HepG2 (cell line): ENCODE results near the gene MED12L. TPM values are rescaled to one million over a fixed set of nuclear protein-coding genes. Genes with fewer than 3 reads are reported as not detected.

Source experiments
- ATAC-seq: fragments of 200-7000 bp; cut with Tn5 transposase; 3 replicates; pipeline ENCODE4 v1.9.1; 2020; ENCODE audit warnings: mild to moderate bottlenecking, moderate library complexity
- BruUV-seq: library from RNA; stranded (reverse); fragments of 400-500 nt; replicated peaks from 2 replicates; lab custom pipeline; 2021; lab: Mats Ljungman, UMichigan
- CTCF ChIA-PET: fragments of 300-600 bp; formaldehyde crosslinking; extraction: SDS; loops from one replicate; lab custom pipeline; 2021; ENCODE audit warnings: low total read pairs, inconsistent platforms, low intra/inter-chr PET ratio; lab: Yijun Ruan, JAX
- POLR2A ChIA-PET: fragments of 350-600 bp; sonication (Branson Sonifier 250); formaldehyde crosslinking; loops from one replicate; lab custom pipeline; 2020; ENCODE audit warnings: antibody characterized with exemption, inconsistent platforms; lab: Yijun Ruan, JAX
- DNase-seq: peaks from one replicate; pipeline ENCODE4 v3.0.0-alpha.2; 2015; ENCODE audit warnings: low spot score
- FAIRE-seq: peaks from 3 replicates; lab custom pipeline; 2011; peaks lifted over from hg19 to GRCh38; lab: Jason Lieb, UNC
- H2AFZ ChIP-seq: one replicate; pipeline ENCODE4 v1.6.1; 2011; ENCODE audit warnings: low read length, inconsistent platforms
- H3K27ac ChIP-seq: fragments of 300-600 bp; 3 replicates; pipeline ENCODE4 v1.8.0; 2011; ENCODE audit warnings: mixed run types, mild to moderate bottlenecking, mixed read lengths, low read length, inconsistent platforms; ENCODE audit not compliant: insufficient read depth; ENCODE audit errors: extremely low read length
- H3K27me3 ChIP-seq, 2 experiments: fragments of 200-600 bp in 1 of 2; 2 replicates in 1 of 2; 3 replicates in 1 of 2; pipeline versions ENCODE4 v1.6.0 to v1.8.0; 2011; ENCODE audit warnings: low read length in 2 of 2, mild to moderate bottlenecking in 2 of 2, moderate library complexity in 2 of 2, inconsistent platforms in 1 of 2; ENCODE audit not compliant: insufficient read depth in 2 of 2, control insufficient read depth in 1 of 2
- H3K36me3 ChIP-seq, 2 experiments: fragments of 200-600 bp in 1 of 2; replicated peaks in 1 of 2; 2 replicates in 1 of 2; 3 replicates in 1 of 2; pipeline versions ENCODE4 v1.5.1 to v1.8.0; 2011; ENCODE audit warnings: low read length in 2 of 2, inconsistent platforms in 1 of 2; ENCODE audit not compliant: insufficient read depth in 2 of 2, control insufficient read depth in 1 of 2
- H3K4me1 ChIP-seq: 2 replicates; pipeline ENCODE4 v1.5.1; 2012; ENCODE audit warnings: low read length, inconsistent platforms; ENCODE audit not compliant: insufficient read depth
- H3K4me2 ChIP-seq: 2 replicates; pipeline ENCODE4 v1.6.0; 2011; ENCODE audit warnings: low read depth, low read length, inconsistent platforms
- H3K4me3 ChIP-seq, 3 experiments: fragments of 200-600 bp in 1 of 3; sonication (generic), shearing (Covaris generic) in 1 of 3; replicated peaks in 1 of 3; 2 replicates each; pipeline ENCODE4 v1.5.1; 2011 to 2016; ENCODE audit warnings: low read length in 3 of 3, inconsistent platforms in 2 of 3, low read depth in 2 of 3, mild to moderate bottlenecking in 2 of 3, control low read depth in 1 of 3, mixed read lengths in 1 of 3; ENCODE audit not compliant: insufficient read depth in 1 of 3
- H3K79me2 ChIP-seq: one replicate; pipeline ENCODE4 v1.6.1; 2011; ENCODE audit warnings: low read length, inconsistent platforms; ENCODE audit not compliant: insufficient read depth
- H3K9ac ChIP-seq: 2 replicates; pipeline ENCODE4 v1.6.0; 2011; ENCODE audit warnings: mild to moderate bottlenecking, low read depth, low read length, inconsistent platforms; ENCODE audit not compliant: insufficient read depth
- H3K9me3 ChIP-seq: 2 replicates; pipeline ENCODE4 v1.5.1; 2012; ENCODE audit warnings: mild to moderate bottlenecking, low read length
- H4K20me1 ChIP-seq: 2 replicates; pipeline ENCODE4 v1.6.0; 2011; ENCODE audit warnings: inconsistent platforms, mild to moderate bottlenecking, low read length, moderate library complexity; ENCODE audit not compliant: insufficient read depth
- ARNT ChIP-seq: fragments of 450-650 bp; IDR thresholded peaks from 2 replicates; pipeline ENCODE4 v1.6.1; 2017
- KLF9 ChIP-seq: IDR thresholded peaks from 2 replicates; pipeline ENCODE4 v1.6.1; 2016; ENCODE audit warnings: low read depth
- KMT2B ChIP-seq: IDR thresholded peaks from 2 replicates; pipeline ENCODE4 v1.6.1; 2016; ENCODE audit warnings: missing genetic modification reagents, missing compliant biosample characterization
- SRF ChIP-seq: IDR thresholded peaks from 2 replicates; pipeline ENCODE4 v1.6.1; 2011; ENCODE audit warnings: mild to moderate bottlenecking, low read depth, low read length, moderate library complexity
- STAG1 ChIP-seq: sonication (generic); formaldehyde crosslinking; IDR thresholded peaks from 2 replicates; pipeline ENCODE4 v1.4.0; 2020; ENCODE audit warnings: missing genetic modification reagents
- SYNCRIP ChIP-seq: fragments of 200-400 bp; formaldehyde crosslinking; IDR thresholded peaks from 2 replicates; pipeline ENCODE4 v1.6.1; 2018; ENCODE audit warnings: mild to moderate bottlenecking, low read depth, low read length; ENCODE audit not compliant: insufficient read depth
- TGIF2 ChIP-seq: IDR thresholded peaks from 2 replicates; pipeline ENCODE4 v1.6.1; 2016; ENCODE audit warnings: control low read depth, missing compliant biosample characterization
- ZBTB1 ChIP-seq: sonication (generic); formaldehyde crosslinking; IDR thresholded peaks from 2 replicates; pipeline ENCODE4 v1.4.0; 2020; ENCODE audit warnings: missing genetic modification reagents, borderline replicate concordance
- ZNF451 ChIP-seq: sonication (generic); formaldehyde crosslinking; IDR thresholded peaks from 2 replicates; pipeline ENCODE4 v1.5.0; 2020; ENCODE audit warnings: mild to moderate bottlenecking, missing genetic modification reagents
- ZNF564 ChIP-seq: sonication (generic); formaldehyde crosslinking; IDR thresholded peaks from 2 replicates; pipeline ENCODE4 v1.8.1; 2023; ENCODE audit warnings: mild to moderate bottlenecking, missing genetic modification reagents
- WGBS: methylation state at CpG from one replicate; pipeline ENCODE4 v1.1.6; 2017; ENCODE audit warnings: low lambda C conversion rate; 5-methylcytosine and 5-hydroxymethylcytosine counted together
- in situ Hi-C: cut with HindIII; loops from 2 replicates; pipeline ENCODE4 v1.10.0; 2017; ENCODE audit warnings: low pct_unique_long_range_greater_than_20kb; ENCODE audit not compliant: extremely low pct_ligation_motif_present
- intact Hi-C: fragments of 100-400 bp; cut with micrococcal nuclease; formaldehyde crosslinking; loops from one replicate; pipeline ENCODE4 v1.10.0; 2022; ENCODE audit not compliant: unreplicated experiment
- polyA plus RNA-seq, 8 experiments: library from polyadenylated mRNA; depleted of rRNA in 3 of 8; stranded (reverse) in 7 of 8; unstranded in 1 of 8; fragments of >200 nt; fragmentation: Illumina TruSeq in 4 of 8; extraction: Trizol in 4 of 8; gene quantifications; 2 replicates each; pipeline versions ENCODE4 v1.2.1 to v1.2.3, GENCODE V29; 2011 to 2016; ENCODE audit warnings: low read depth in 4 of 8, missing spikeins in 1 of 8, mixed read lengths in 1 of 8; ENCODE audit not compliant: insufficient read depth in 1 of 8
- total RNA-seq, 5 experiments: library from RNA; depleted of rRNA; stranded (reverse); fragments of >200 nt; fragmentation: Illumina TruSeq; extraction: Trizol; gene quantifications; 2 replicates each; pipeline ENCODE4 v1.2.3, GENCODE V29; 2016; ENCODE audit warnings: low read depth in 1 of 5
- TF ChIP-seq, protein P1 (sequence below): sonication (generic); formaldehyde crosslinking; IDR thresholded peaks from 2 replicates; pipeline ENCODE4 v1.4.0; 2020; ENCODE audit warnings: missing genetic modification reagents
- TF ChIP-seq, protein P2 (sequence below): sonication (generic); formaldehyde crosslinking; IDR thresholded peaks from 2 replicates; pipeline ENCODE4 v1.4.0; 2020; ENCODE audit warnings: missing genetic modification reagents
- TF ChIP-seq, protein P3 (sequence below): IDR thresholded peaks from 2 replicates; pipeline ENCODE4 v1.6.1; 2016; ENCODE audit warnings: control low read depth
- TF ChIP-seq, protein P4 (sequence below): sonication (generic); formaldehyde crosslinking; IDR thresholded peaks from 2 replicates; pipeline ENCODE4 v1.4.0; 2020; ENCODE audit warnings: missing genetic modification reagents, borderline replicate concordance

MED12L gene
- total and polyA plus RNA-seq, 2 of the 13 experiments (the other 11 are each of a cell fraction or from before 2014, with no cell fraction given): 0.07 to 0.64 TPM

DNA sequence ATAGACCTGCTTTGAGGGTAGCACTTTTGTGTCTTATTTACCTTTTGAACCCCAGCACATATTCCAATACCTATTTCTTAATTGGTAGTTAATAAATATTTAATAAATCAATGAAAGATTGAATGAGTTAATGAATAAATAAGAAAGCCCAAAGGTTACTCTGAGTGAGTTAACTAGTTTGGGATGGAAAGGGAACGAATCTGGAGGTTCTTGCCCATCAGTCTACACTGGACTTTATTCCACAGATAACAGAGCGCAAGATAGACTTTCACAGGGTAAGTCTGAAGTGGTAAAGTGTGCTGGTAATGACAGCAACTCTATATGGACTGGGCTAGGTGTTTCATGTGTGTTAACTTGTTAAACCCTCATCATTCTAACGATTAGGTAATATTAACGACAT is 33.1 kb upstream of the MED12L start:
- Histone ChIP-seq H3K27me3 (0 out of 5 replicates have a peak, but pooled peaks cover 0 to 3% of the 10 kb centered on the region in 2 experiments), H3K9ac (no peak overlapping the region), H3K27ac (no peak overlapping the region), H3K79me2 (no peaks in the 10 kb centered on the region)
- ATAC-seq: no peak
- 16% methylated on average over 4 of the region's 4 CpGs for WGBS
- ChIA-PET POLR2A (no interaction called here), CTCF (no interaction called here)
- BruUV-seq: no TSS peak
- in situ Hi-C loops: no loop called here
- TF ChIP-seq ZBTB1 (CRISPR knock-in tag) (no peak), SRF (no peak), ZNF451 (no peak), ZNF564 (CRISPR knock-in tag) (no peak), SYNCRIP (no peak), STAG1 (CRISPR knock-in tag) (no peak), ARNT (no peak), TGIF2 (no peak), KLF9 (CRISPR knock-in tag) (no peak), KMT2B (no peak)
- TF ChIP-seq, protein P1, sequence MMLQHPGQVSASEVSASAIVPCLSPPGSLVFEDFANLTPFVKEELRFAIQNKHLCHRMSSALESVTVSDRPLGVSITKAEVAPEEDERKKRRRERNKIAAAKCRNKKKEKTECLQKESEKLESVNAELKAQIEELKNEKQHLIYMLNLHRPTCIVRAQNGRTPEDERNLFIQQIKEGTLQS (CRISPR knock-in tag): no peak
- TF ChIP-seq, protein P2, sequence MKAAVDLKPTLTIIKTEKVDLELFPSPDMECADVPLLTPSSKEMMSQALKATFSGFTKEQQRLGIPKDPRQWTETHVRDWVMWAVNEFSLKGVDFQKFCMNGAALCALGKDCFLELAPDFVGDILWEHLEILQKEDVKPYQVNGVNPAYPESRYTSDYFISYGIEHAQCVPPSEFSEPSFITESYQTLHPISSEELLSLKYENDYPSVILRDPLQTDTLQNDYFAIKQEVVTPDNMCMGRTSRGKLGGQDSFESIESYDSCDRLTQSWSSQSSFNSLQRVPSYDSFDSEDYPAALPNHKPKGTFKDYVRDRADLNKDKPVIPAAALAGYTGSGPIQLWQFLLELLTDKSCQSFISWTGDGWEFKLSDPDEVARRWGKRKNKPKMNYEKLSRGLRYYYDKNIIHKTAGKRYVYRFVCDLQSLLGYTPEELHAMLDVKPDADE: no peak
- TF ChIP-seq, protein P3, sequence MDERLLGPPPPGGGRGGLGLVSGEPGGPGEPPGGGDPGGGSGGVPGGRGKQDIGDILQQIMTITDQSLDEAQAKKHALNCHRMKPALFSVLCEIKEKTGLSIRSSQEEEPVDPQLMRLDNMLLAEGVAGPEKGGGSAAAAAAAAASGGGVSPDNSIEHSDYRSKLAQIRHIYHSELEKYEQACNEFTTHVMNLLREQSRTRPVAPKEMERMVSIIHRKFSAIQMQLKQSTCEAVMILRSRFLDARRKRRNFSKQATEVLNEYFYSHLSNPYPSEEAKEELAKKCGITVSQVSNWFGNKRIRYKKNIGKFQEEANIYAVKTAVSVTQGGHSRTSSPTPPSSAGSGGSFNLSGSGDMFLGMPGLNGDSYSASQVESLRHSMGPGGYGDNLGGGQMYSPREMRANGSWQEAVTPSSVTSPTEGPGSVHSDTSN: no peak
- TF ChIP-seq, protein P4, sequence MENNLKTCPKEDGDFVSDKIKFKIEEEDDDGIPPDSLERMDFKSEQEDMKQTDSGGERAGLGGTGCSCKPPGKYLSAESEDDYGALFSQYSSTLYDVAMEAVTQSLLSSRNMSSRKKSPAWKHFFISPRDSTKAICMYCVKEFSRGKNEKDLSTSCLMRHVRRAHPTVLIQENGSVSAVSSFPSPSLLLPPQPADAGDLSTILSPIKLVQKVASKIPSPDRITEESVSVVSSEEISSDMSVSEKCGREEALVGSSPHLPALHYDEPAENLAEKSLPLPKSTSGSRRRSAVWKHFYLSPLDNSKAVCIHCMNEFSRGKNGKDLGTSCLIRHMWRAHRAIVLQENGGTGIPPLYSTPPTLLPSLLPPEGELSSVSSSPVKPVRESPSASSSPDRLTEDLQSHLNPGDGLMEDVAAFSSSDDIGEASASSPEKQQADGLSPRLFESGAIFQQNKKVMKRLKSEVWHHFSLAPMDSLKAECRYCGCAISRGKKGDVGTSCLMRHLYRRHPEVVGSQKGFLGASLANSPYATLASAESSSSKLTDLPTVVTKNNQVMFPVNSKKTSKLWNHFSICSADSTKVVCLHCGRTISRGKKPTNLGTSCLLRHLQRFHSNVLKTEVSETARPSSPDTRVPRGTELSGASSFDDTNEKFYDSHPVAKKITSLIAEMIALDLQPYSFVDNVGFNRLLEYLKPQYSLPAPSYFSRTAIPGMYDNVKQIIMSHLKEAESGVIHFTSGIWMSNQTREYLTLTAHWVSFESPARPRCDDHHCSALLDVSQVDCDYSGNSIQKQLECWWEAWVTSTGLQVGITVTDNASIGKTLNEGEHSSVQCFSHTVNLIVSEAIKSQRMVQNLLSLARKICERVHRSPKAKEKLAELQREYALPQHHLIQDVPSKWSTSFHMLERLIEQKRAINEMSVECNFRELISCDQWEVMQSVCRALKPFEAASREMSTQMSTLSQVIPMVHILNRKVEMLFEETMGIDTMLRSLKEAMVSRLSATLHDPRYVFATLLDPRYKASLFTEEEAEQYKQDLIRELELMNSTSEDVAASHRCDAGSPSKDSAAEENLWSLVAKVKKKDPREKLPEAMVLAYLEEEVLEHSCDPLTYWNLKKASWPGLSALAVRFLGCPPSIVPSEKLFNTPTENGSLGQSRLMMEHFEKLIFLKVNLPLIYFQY (CRISPR knock-in tag): no peak
- TF ChIP-seq, all 625 proteins: peak for 0
- DNase-seq: no peak
- no peak for FAIRE-seq
- no peaks in the 10 kb centered on the region for H3K4me1 ChIP-seq
- H2AFZ ChIP-seq: no peak overlapping the region
- no peaks in the 10 kb centered on the region for H4K20me1 ChIP-seq
- H3K4me3 ChIP-seq: no peak overlapping the region
- H3K4me2 ChIP-seq: no peak overlapping the region
- no peaks in the 10 kb centered on the region for H3K36me3 ChIP-seq
- intact Hi-C loops: no loop called here
- H3K9me3 ChIP-seq: no peaks in the 10 kb centered on the region
